HepG2 (cell line): ENCODE results near the gene ESF1. TPM values are rescaled to one million over a fixed set of nuclear protein-coding genes. Genes with fewer than 3 reads are reported as not detected.

Experiments
- CBFB ChIP-seq: sonication (generic); formaldehyde crosslinking; IDR thresholded peaks from 2 replicates; pipeline ENCODE4 v1.4.0; 2020; ENCODE audit warnings: missing genetic modification reagents
- CTCF ChIP-seq: sonication (generic); formaldehyde crosslinking; IDR thresholded peaks from 2 replicates; pipeline ENCODE4 v1.5.0; 2020; ENCODE audit warnings: mild to moderate bottlenecking, missing genetic modification reagents, moderate library complexity
- FOXM1 ChIP-seq: sonication (generic); formaldehyde crosslinking; IDR thresholded peaks from 2 replicates; pipeline ENCODE4 v1.5.0; 2020; ENCODE audit warnings: missing genetic modification reagents
- HBP1 ChIP-seq: IDR thresholded peaks from 2 replicates; pipeline ENCODE4 v1.6.1; 2016; ENCODE audit warnings: low read depth, control low read depth
- HIC2 ChIP-seq: sonication (generic); formaldehyde crosslinking; IDR thresholded peaks from 2 replicates; pipeline ENCODE4 v1.9.0; 2022; ENCODE audit warnings: low read depth, missing genetic modification reagents
- KAT2B ChIP-seq: fragments of 150-350 bp; IDR thresholded peaks from 2 replicates; pipeline ENCODE4 v1.6.1; 2014; ENCODE audit warnings: low read depth, low read length, borderline replicate concordance
- KAT7 ChIP-seq: IDR thresholded peaks from 2 replicates; pipeline ENCODE4 v1.6.1; 2018; ENCODE audit warnings: borderline replicate concordance, missing compliant biosample characterization
- MXD1 ChIP-seq: sonication (generic); formaldehyde crosslinking; IDR thresholded peaks from 2 replicates; pipeline ENCODE4 v1.4.0; 2020; ENCODE audit warnings: mild to moderate bottlenecking, missing genetic modification reagents
- NFE2L1 ChIP-seq: sonication (generic); formaldehyde crosslinking; IDR thresholded peaks from 2 replicates; pipeline ENCODE4 v1.4.0; 2020; ENCODE audit warnings: missing genetic modification reagents, mild to moderate bottlenecking, borderline replicate concordance
- REXO4 ChIP-seq: sonication (generic); formaldehyde crosslinking; IDR thresholded peaks from 2 replicates; pipeline ENCODE4 v1.8.0; 2022; ENCODE audit warnings: missing genetic modification reagents, mild to moderate bottlenecking, borderline replicate concordance
- SMAD9 ChIP-seq: sonication (generic); formaldehyde crosslinking; IDR thresholded peaks from 2 replicates; pipeline ENCODE4 v1.5.1; 2020; ENCODE audit warnings: mild to moderate bottlenecking, missing genetic modification reagents
- TBX3 ChIP-seq: fragments of 450-650 bp; IDR thresholded peaks from 2 replicates; pipeline ENCODE4 v1.6.1; 2017; ENCODE audit warnings: antibody characterized with exemption, mild to moderate bottlenecking, inconsistent platforms, borderline replicate concordance
- ZBTB20 ChIP-seq: sonication (generic); formaldehyde crosslinking; IDR thresholded peaks from 2 replicates; pipeline ENCODE4 v1.8.1; 2023; ENCODE audit warnings: missing genetic modification reagents, low read depth, mild to moderate bottlenecking, borderline replicate concordance
- ZNF138 ChIP-seq: sonication (generic); formaldehyde crosslinking; IDR thresholded peaks from 2 replicates; pipeline ENCODE4 v1.5.0; 2020; ENCODE audit warnings: mild to moderate bottlenecking, low read depth, missing genetic modification reagents
- ZNF431 ChIP-seq: sonication (generic); formaldehyde crosslinking; IDR thresholded peaks from 2 replicates; pipeline ENCODE4 v1.9.0; 2022; ENCODE audit warnings: missing genetic modification reagents, low read depth, mild to moderate bottlenecking, borderline replicate concordance
- ZNF569 ChIP-seq: sonication (generic); formaldehyde crosslinking; IDR thresholded peaks from 2 replicates; pipeline ENCODE4 v1.5.0; 2020; ENCODE audit warnings: mild to moderate bottlenecking, missing genetic modification reagents, moderate library complexity, borderline replicate concordance
- ZXDC ChIP-seq: sonication (generic); formaldehyde crosslinking; IDR thresholded peaks from 2 replicates; pipeline ENCODE4 v1.5.0; 2020; ENCODE audit warnings: mild to moderate bottlenecking, missing genetic modification reagents
- polyA plus RNA-seq, 8 experiments: library from polyadenylated mRNA; depleted of rRNA in 3 of 8; stranded (reverse) in 7 of 8; unstranded in 1 of 8; fragments of >200 nt; fragmentation: Illumina TruSeq in 4 of 8; extraction: Trizol in 4 of 8; gene quantifications; 2 replicates each; pipeline versions ENCODE4 v1.2.1 to v1.2.3, GENCODE V29; 2011 to 2016; ENCODE audit warnings: low read depth in 4 of 8, missing spikeins in 1 of 8, mixed read lengths in 1 of 8; ENCODE audit not compliant: insufficient read depth in 1 of 8
- total RNA-seq, 5 experiments: library from RNA; depleted of rRNA; stranded (reverse); fragments of >200 nt; fragmentation: Illumina TruSeq; extraction: Trizol; gene quantifications; 2 replicates each; pipeline ENCODE4 v1.2.3, GENCODE V29; 2016; ENCODE audit warnings: low read depth in 1 of 5

Gene ESF1
- total and polyA plus RNA-seq, 2 of the 13 experiments (the other 11 are each of a cell fraction or from before 2014, with no cell fraction given) = 7.3 to 66.9 TPM

GRCh38 chr20:13788167-13788834 lies 3.6 kb upstream of the ESF1 start (continued):
- no peak for TF ChIP-seq ZXDC (CRISPR knock-in tag)
- TF ChIP-seq NFE2L1 (CRISPR knock-in tag) = no peak
- TF ChIP-seq SMAD9 = no peak
- TF ChIP-seq TBX3 = no peak
- TF ChIP-seq ZNF138 = no peak
- no peak for TF ChIP-seq REXO4 (CRISPR knock-in tag)
- no peak for TF ChIP-seq KAT7 (CRISPR knock-in tag)
- no peak for TF ChIP-seq KAT2B
- TF ChIP-seq FOXM1 = no peak
- TF ChIP-seq HBP1 = no peak
- no peak for TF ChIP-seq ZNF569
- no peak for TF ChIP-seq ZNF431
- no peak for TF ChIP-seq ZBTB20 (CRISPR knock-in tag)
- TF ChIP-seq CBFB (CRISPR knock-in tag) = no peak
- TF ChIP-seq HIC2 (CRISPR knock-in tag) = no peak
- TF ChIP-seq CTCF (CRISPR knock-in tag) = peak; percentile 82
- no peak for TF ChIP-seq MXD1 (CRISPR knock-in tag)
